BJ (cell line): ENCODE results near the gene UBE2N. TPM values are rescaled to one million over a fixed set of nuclear protein-coding genes. Genes with fewer than 3 reads are reported as not detected.
"Not testable (repeated sequence)": the region's sequence is repeated elsewhere in the genome, so short reads cannot be mapped to it uniquely, and the experiment has no call there.

ENCODE experiments used
- CTCF ChIA-PET: fragments of 350-600 bp; formaldehyde crosslinking; extraction: SDS; loops from one replicate; lab custom pipeline; 2021; ENCODE audit warnings: antibody characterized with exemption, inconsistent platforms; lab: Yijun Ruan, JAX
- POLR2A ChIA-PET: fragments of 300-600 bp; sonication (Branson Sonifier 250); formaldehyde crosslinking; extraction: SDS; loops from one replicate; lab custom pipeline; 2021; ENCODE audit warnings: antibody characterized with exemption; lab: Charles Lee
- DNase-seq: peaks from one replicate; pipeline ENCODE4 v3.0.0-alpha.2; 2011; ENCODE audit warnings: low read depth
- H3K27me3 ChIP-seq: 2 replicates; pipeline ENCODE4 v1.6.0; 2011; ENCODE audit warnings: low read length; ENCODE audit not compliant: control insufficient read depth, insufficient read depth
- H3K36me3 ChIP-seq: 2 replicates; pipeline ENCODE4 v1.5.1; 2011; ENCODE audit warnings: low read length; ENCODE audit not compliant: control insufficient read depth, insufficient read depth
- H3K4me3 ChIP-seq: 2 replicates; pipeline ENCODE4 v1.5.1; 2011; ENCODE audit warnings: low read depth, mild to moderate bottlenecking, control low read depth, low read length
- polyA plus RNA-seq: library from polyadenylated mRNA; depleted of rRNA; stranded (reverse); fragments of >200 nt; gene quantifications from 2 replicates; pipeline ENCODE4 v1.2.3, GENCODE V29; 2011
- TF ChIP-seq, protein P1 (sequence below): IDR thresholded peaks from 2 replicates; pipeline ENCODE4 v1.5.1; 2011; ENCODE audit warnings: low read depth, mild to moderate bottlenecking, control low read depth, inconsistent platforms, low read length, moderate library complexity; ENCODE audit not compliant: insufficient read depth

UBE2N gene
- polyA plus RNA-seq, 1 experiment, result 182 TPM

DNA sequence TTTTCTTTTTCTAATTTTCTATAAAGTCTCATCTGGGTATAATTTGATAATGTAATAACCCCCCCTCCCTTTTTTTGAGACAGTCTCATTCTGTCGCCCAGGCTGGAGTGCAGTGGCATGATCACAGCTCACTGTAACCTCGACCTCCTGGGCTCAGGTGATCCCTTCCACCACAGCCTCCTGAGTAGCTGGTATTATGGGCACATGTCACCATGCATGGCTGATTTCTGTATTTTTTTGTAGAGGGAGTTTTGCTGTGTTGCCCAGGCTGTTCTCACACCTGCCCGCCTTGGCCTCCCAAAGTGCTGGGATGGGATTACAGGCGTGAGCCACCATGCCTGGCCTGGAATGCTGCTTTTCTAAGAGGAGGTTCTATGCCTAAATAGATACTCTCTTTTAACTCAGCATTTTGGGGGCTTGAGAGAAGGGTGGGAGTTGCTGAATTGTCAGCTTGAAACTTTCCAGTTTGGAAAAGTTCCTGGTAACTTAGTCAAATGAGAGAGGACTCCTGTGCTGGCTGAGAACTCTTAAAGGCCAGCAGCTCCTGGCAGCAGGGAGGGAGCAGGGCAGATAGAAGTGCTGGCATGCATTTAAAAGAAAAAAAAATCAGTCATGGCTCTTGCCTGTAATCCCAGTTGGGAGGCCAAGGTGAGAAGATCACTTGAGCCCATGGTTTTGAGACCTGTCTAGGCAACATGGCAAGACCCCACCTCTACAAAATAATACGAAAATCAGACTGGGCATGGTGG, 51.0 kb downstream of the UBE2N start:
- TF ChIP-seq, protein P1, sequence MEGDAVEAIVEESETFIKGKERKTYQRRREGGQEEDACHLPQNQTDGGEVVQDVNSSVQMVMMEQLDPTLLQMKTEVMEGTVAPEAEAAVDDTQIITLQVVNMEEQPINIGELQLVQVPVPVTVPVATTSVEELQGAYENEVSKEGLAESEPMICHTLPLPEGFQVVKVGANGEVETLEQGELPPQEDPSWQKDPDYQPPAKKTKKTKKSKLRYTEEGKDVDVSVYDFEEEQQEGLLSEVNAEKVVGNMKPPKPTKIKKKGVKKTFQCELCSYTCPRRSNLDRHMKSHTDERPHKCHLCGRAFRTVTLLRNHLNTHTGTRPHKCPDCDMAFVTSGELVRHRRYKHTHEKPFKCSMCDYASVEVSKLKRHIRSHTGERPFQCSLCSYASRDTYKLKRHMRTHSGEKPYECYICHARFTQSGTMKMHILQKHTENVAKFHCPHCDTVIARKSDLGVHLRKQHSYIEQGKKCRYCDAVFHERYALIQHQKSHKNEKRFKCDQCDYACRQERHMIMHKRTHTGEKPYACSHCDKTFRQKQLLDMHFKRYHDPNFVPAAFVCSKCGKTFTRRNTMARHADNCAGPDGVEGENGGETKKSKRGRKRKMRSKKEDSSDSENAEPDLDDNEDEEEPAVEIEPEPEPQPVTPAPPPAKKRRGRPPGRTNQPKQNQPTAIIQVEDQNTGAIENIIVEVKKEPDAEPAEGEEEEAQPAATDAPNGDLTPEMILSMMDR, result no peak
- ChIA-PET CTCF (interaction anchor here (1.2 to 1.6 kb wide), 2 partner anchors 8 to 403 kb away, joined by 3 to 4 read pairs; no protein-coding TSS in a partner anchor), POLR2A (no interaction called here)

GRCh38 chr12:93390031-93390430, 51.7 kb downstream of the UBE2N start:
- Histone ChIP-seq H3K36me3 (no peaks in the 10 kb centered on the region), H3K4me3 (no peak overlapping the region), H3K27me3 (no peaks in the 10 kb centered on the region)
- POLR2A ChIA-PET, result no interaction called here
- TF ChIP-seq, protein P1, result no peak
- CTCF ChIA-PET, result interaction anchor here (0.6 to 1.3 kb wide), 2 partner anchors 11 to 263 kb away, joined by 3 to 4 read pairs; no protein-coding TSS in a partner anchor
- DNase-seq, result no peak

More for the DNA sequence above, 51.0 kb downstream of the UBE2N start:
- H3K36me3 ChIP-seq, result no peaks in the 10 kb centered on the region
- H3K4me3 ChIP-seq, result no peak overlapping the region
- DNase-seq, result no peak
- H3K27me3 ChIP-seq, result no peaks in the 10 kb centered on the region

DNA sequence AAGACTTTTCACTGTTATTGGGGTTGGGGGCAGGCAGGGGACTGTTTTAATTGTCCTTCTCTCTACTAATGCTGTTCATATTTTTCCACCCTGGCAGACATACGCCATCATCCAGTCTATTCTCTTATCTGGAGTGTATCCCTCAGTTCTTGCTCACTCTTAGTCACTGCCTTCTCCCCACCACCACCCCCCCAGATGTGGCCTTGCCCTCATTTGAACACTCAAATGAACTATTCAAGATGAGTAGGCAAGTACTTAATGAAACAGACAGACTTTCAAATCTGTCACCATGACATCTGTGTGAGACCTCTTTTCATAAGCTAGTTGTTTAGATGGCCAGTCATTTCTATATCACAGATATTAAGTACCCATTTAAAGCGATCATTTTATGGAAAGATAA, 54.0 kb downstream of the UBE2N start:
- TF ChIP-seq, protein P1, result no peak
- H3K4me3 ChIP-seq, result no peak overlapping the region
- ChIA-PET CTCF (interaction anchor here (0.6 to 4.5 kb wide), 4 partner anchors 9 to 780 kb away, joined by 3 to 14 read pairs (median 4); no protein-coding TSS in a partner anchor), POLR2A (interaction anchor here (0.6 kb wide), 1 partner anchor 55 kb away, joined by 3 read pairs; no protein-coding TSS in a partner anchor)
- no peaks in the 10 kb centered on the region for H3K27me3 ChIP-seq
- DNase-seq, result no peak
- no peaks in the 10 kb centered on the region for H3K36me3 ChIP-seq

GRCh38 chr12:93381976-93382437, 59.7 kb downstream of the UBE2N start:
- H3K4me3 ChIP-seq, H3K36me3 ChIP-seq, DNase-seq, H3K27me3 ChIP-seq: not testable (repeated sequence)
- CTCF ChIA-PET, result interaction anchor here (0.7 to 3.1 kb wide), 5 partner anchors 9 to 403 kb away, joined by 3 to 14 read pairs (median 3); no protein-coding TSS in a partner anchor
- POLR2A ChIA-PET, result interaction anchor here (0.6 kb wide), 1 partner anchor 193 kb away, joined by 3 read pairs; no protein-coding TSS in a partner anchor

DNA sequence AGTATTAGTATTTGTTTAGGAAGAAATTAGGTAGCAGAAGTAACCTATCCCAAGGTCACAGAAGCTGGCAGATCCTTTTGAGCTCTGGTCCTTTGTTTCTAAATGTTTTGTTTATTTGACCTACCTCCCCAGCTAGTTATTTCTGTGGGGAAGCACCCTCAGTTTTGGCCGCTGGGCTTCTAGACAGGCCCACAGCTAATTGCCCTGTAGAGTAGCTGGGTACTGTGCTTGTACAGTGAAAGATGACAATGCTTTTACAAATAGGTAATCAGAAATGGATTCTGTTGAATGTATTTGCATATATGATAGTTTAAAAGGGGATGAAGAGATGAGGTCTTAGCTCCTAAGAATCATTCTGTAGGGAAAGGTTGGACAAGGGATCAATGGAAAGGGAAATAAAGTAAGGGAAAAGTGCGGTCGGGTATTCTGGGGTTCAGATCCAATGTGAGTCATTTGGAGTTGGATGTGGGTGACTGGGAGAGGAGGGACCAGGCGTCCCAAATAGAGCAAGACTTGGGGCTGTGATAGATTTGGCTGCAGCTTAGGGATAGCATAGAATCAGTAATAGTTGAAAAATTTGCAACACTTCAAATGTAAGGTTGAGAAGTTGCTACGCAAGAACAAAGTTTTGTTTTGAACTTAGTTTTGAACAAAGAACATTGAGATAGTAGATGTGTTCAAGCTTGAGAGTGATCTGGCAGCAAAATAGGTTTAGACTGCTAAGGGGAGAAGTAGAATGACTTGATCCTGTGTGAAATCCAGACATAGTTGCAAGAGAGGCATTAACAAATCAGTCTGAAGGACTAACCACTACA, 60.4 kb downstream of the UBE2N start:
- Histone ChIP-seq H3K27me3 (no peaks in the 10 kb centered on the region), H3K36me3 (no peaks in the 10 kb centered on the region), H3K4me3 (peak overlapping the region; percentile 90)
- CTCF ChIA-PET, result interaction anchor here (0.6 to 3.1 kb wide), 11 partner anchors 10 to 402 kb away, joined by 3 to 14 read pairs (median 4); no protein-coding TSS in a partner anchor
- no peak for DNase-seq
- TF ChIP-seq, protein P1, result no peak
- POLR2A ChIA-PET, result interaction anchor here (0.5 kb wide), 1 partner anchor 339 kb away, joined by 6 read pairs; no protein-coding TSS in a partner anchor
